ENCODE results near the gene KMT5B. TPM values are rescaled to one million over a fixed set of nuclear protein-coding genes. Genes with fewer than 3 reads are reported as not detected.

KMT5B gene
- total and polyA plus RNA-seq, 2 of the 13 experiments (the other 11 are each of a cell fraction or from before 2014, with no cell fraction given): 17.6 to 23.7 TPM

DNA sequence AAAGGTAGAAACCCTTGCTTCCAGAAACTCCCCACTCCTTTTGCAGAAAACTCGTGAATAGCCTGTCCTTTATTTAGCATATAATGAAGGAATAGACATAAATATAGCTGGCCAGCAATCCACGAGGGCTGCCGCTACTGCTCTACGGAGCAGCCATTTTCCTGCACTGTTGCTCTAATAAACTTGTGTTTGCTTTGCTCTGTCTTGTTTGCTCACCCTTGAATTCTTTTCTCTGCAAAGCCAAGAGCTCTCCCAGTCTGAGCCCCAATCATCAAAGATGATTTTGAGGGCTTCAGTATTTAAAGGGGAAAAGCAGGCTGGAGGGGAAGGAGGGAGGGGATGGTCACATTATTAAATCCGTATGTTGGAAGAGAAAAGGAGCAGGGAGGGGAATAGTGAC, 75.3 kb downstream of the KMT5B start (continued):
- TF ChIP-seq, protein P1, sequence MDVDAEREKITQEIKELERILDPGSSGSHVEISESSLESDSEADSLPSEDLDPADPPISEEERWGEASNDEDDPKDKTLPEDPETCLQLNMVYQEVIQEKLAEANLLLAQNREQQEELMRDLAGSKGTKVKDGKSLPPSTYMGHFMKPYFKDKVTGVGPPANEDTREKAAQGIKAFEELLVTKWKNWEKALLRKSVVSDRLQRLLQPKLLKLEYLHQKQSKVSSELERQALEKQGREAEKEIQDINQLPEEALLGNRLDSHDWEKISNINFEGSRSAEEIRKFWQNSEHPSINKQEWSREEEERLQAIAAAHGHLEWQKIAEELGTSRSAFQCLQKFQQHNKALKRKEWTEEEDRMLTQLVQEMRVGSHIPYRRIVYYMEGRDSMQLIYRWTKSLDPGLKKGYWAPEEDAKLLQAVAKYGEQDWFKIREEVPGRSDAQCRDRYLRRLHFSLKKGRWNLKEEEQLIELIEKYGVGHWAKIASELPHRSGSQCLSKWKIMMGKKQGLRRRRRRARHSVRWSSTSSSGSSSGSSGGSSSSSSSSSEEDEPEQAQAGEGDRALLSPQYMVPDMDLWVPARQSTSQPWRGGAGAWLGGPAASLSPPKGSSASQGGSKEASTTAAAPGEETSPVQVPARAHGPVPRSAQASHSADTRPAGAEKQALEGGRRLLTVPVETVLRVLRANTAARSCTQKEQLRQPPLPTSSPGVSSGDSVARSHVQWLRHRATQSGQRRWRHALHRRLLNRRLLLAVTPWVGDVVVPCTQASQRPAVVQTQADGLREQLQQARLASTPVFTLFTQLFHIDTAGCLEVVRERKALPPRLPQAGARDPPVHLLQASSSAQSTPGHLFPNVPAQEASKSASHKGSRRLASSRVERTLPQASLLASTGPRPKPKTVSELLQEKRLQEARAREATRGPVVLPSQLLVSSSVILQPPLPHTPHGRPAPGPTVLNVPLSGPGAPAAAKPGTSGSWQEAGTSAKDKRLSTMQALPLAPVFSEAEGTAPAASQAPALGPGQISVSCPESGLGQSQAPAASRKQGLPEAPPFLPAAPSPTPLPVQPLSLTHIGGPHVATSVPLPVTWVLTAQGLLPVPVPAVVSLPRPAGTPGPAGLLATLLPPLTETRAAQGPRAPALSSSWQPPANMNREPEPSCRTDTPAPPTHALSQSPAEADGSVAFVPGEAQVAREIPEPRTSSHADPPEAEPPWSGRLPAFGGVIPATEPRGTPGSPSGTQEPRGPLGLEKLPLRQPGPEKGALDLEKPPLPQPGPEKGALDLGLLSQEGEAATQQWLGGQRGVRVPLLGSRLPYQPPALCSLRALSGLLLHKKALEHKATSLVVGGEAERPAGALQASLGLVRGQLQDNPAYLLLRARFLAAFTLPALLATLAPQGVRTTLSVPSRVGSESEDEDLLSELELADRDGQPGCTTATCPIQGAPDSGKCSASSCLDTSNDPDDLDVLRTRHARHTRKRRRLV (CRISPR knock-in tag; IDR thresholded peaks at IDR 0.05): no peak
- TF ChIP-seq GPN1 (CRISPR knock-in tag; IDR thresholded peaks at IDR 0.05; ENCODE audit: borderline replicate concordance): no peak
- TF ChIP-seq, protein P2, sequence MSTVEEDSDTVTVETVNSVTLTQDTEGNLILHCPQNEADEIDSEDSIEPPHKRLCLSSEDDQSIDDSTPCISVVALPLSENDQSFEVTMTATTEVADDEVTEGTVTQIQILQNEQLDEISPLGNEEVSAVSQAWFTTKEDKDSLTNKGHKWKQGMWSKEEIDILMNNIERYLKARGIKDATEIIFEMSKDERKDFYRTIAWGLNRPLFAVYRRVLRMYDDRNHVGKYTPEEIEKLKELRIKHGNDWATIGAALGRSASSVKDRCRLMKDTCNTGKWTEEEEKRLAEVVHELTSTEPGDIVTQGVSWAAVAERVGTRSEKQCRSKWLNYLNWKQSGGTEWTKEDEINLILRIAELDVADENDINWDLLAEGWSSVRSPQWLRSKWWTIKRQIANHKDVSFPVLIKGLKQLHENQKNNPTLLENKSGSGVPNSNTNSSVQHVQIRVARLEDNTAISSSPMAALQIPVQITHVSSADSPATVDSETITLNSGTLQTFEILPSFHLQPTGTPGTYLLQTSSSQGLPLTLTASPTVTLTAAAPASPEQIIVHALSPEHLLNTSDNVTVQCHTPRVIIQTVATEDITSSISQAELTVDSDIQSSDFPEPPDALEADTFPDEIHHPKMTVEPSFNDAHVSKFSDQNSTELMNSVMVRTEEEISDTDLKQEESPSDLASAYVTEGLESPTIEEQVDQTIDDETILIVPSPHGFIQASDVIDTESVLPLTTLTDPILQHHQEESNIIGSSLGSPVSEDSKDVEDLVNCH (CRISPR knock-in tag; IDR thresholded peaks at IDR 0.05): no peak
- TF ChIP-seq, protein P3, sequence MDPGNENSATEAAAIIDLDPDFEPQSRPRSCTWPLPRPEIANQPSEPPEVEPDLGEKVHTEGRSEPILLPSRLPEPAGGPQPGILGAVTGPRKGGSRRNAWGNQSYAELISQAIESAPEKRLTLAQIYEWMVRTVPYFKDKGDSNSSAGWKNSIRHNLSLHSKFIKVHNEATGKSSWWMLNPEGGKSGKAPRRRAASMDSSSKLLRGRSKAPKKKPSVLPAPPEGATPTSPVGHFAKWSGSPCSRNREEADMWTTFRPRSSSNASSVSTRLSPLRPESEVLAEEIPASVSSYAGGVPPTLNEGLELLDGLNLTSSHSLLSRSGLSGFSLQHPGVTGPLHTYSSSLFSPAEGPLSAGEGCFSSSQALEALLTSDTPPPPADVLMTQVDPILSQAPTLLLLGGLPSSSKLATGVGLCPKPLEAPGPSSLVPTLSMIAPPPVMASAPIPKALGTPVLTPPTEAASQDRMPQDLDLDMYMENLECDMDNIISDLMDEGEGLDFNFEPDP (CRISPR knock-in tag; conservative IDR thresholded peaks at IDR 0.05): no peak

All from HepG2 (cell line).